ENCODE measurements around the gene PDE9A. TPM values are rescaled to one million over a fixed set of nuclear protein-coding genes. Genes with fewer than 3 reads are reported as not detected.

PDE9A gene
- polyA plus RNA-seq, 10 donors: 6.7 to 10.7 (median 8.5) TPM

Other genes starting within 250 kb of the PDE9A start
- gene UBASH3A, start 249.7 kb upstream of the PDE9A start, polyA plus RNA-seq (ENCODE audit: insufficient read length in 10 of 10): 1 to 10 TPM in 1 of 10 donors, under 1 TPM in 2, not detected in 7; 0.22 to 2.3 (median 0.56) TPM
- under 1 TPM in 7 of 10 donors, not detected in 3; 0.16 to 0.55 (median 0.37) TPM for gene RSPH1, start 157.4 kb upstream of the PDE9A start, polyA plus RNA-seq (ENCODE audit: insufficient read length in 10 of 10)
- 1 to 10 TPM; 1.9 to 3.2 (median 2.6) TPM for gene SLC37A1, start 139.8 kb upstream of the PDE9A start, polyA plus RNA-seq (ENCODE audit: insufficient read length in 10 of 10)
- gene WDR4, start 225.9 kb downstream of the PDE9A start, polyA plus RNA-seq (ENCODE audit: insufficient read length in 10 of 10): 10 to 100 TPM in 1 of 10 donors, 1 to 10 TPM in 9; 5.2 to 10.4 (median 8.4) TPM
- gene NDUFV3, start 239.7 kb downstream of the PDE9A start, polyA plus RNA-seq (ENCODE audit: insufficient read length in 10 of 10): 10 to 100 TPM; 22.1 to 38.2 (median 32.4) TPM

Data from muscle of back (tissue), 10 donors.